ENCODE data around the gene RABGAP1L.

RABGAP1L gene

DNA sequence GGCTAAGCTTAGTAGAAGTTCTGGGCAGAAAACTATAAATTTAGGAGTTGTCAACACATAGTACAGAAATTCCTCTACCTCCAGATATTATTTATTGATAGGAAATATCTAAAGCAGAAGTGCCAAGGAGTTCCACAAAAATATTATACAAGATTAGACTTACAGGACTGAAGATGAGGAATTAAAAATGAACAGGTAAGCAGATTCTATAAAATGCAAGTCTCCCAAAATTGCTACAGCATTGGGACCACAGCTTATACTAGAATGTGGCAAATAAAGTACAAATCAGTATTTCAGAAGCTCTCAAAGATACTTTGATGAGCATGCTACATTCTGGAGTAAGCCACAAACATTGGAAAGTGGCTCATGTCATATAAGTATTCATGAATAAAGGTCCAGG, 790.3 kb downstream of the RABGAP1L start:
- Mint-ChIP-seq H3K27ac (no peak overlapping the region), H3K9me3 (no peaks in the 10 kb centered on the region), H3K4me1 (peaks cover 21 to 59% of the 10 kb centered on the region in 2 donors), H3K27me3 (no peaks in the 10 kb centered on the region), H3K36me3 (peaks cover 4 to 5% of the 10 kb centered on the region in 2 donors), H3K4me3 (no peak overlapping the region)
- DNase-seq (no peak), ATAC-seq (replicated peaks) (no peak)

DNA sequence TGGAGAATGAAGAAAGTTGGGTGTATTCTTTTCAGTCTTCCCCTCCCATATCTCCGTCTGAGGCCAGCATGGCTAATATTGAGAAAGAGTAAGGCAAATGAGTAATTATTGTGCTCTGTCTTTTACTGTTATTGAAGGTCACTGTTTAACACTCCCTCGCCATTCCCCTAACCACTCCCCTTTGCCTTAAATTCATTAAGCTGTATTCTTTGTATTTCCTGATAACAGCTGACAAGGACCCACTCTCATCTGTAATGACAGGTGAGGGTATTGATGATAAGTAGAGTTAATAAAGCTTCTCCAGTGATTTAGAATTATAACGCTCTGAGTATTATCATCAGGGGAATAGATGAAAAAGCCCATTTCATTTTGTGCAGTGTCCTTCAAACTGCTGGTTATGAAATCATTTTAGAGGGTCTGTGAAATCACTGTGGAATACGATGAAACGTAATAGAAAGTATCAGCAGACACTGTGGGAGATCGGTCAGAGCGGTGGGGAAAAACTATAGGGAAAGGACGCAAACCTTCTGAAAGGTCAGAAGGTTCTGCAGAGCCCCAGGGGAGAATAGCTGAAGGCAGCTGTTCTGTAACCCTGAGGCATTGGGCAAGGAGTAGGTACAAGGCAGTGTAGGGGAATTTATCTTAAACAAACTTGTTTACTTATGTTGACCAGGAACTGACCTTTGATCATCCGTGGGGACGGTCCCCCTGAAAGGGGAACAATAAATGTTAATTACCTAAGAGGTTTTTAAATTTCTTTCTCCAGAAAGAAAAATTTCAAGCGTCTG, 794.2 kb downstream of the RABGAP1L start:
- ATAC-seq (replicated peaks) (peak; percentile 86), DNase-seq (peak; percentile 72)
- H3K9me3 Mint-ChIP-seq: no peaks in the 10 kb centered on the region
- peak overlapping the region; percentile 89 for H3K27ac Mint-ChIP-seq
- peak overlapping the region; percentile 56 to 78 for H3K4me3 Mint-ChIP-seq
- peaks cover 29 to 69% of the 10 kb centered on the region in 2 donors for H3K4me1 Mint-ChIP-seq
- H3K36me3 Mint-ChIP-seq: peaks cover 13% of the 10 kb centered on the region in 2 donors
- H3K27me3 Mint-ChIP-seq: no peaks in the 10 kb centered on the region

DNA sequence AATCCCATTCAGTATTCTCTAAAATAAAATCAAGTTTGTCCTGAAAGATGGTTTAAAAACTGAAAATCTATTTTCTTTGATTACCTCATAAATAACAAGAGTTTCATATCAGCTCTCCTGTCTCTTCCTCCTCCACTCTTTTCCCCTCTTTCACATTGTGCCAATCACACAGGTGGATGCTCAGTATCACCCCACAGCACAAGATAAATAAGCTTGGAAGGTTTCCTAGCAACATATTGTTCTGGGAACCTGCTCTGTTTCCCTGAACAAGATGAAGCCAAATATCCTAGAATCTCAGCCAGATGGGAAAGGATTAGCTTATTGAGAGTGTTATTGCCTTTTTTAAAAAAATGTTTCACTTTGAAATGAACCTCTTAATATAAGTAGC, 794.7 kb downstream of the RABGAP1L start:
- DNase-seq: no peak
- ATAC-seq (replicated peaks): peak; percentile 46 to 55
- H3K4me3 Mint-ChIP-seq: peak overlapping the region; percentile 60 to 78
- H3K36me3 Mint-ChIP-seq: peaks cover 14% of the 10 kb centered on the region in 2 donors
- H3K9me3 Mint-ChIP-seq: no peaks in the 10 kb centered on the region
- no peaks in the 10 kb centered on the region for H3K27me3 Mint-ChIP-seq
- peaks cover 29 to 66% of the 10 kb centered on the region in 2 donors for H3K4me1 Mint-ChIP-seq
- peak overlapping the region; percentile 87 for H3K27ac Mint-ChIP-seq

DNA sequence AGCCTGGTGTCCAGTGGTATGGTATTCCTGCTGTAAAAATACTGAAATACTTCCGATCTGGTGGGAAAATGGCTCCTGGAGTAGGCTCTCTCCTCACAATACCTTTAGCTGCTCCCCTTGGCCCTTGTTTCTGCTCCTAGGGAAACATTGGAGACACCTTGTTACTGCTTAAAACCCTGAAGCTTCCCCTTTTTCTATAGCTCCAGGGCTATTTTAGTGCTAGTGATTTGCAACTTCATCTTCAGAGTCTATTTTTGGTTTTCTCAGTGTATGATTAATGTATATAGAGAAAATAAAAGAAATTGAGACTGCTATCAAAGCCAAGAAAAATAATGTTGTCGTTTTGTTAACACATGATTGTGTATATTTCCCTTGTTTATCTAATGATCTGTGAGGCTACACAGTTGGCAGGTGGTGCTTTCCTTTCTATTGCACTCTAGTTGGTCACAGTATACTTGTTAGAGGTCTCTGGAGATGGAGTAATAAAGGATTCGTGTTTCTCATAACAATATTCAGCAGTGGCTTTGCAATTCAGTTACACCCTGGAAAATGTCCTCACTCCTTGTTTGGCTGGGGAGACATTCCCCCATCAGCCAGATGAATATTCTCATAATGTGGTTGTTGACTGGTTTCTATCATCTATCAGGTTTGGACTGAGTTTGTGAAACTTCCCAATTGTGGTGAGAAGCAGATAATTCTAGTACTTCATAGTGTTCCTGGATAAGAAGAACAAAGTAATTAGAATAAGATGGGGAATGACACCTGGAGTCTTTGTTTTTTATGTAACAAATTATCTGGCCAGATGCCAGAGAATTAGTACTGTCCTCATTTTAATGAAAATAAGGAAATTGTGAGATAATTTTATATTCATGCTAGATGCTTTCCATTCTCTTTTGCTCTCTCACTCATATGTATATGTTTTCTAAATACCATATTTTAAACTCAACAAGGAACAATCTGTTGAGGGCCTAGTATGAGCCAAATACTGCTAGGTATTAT, 795.6 kb downstream of the RABGAP1L start:
- Mint-ChIP-seq H3K27ac (peak overlapping the region; percentile 87), H3K9me3 (no peaks in the 10 kb centered on the region), H3K4me1 (peaks cover 26 to 57% of the 10 kb centered on the region in 2 donors), H3K36me3 (peaks cover 14% of the 10 kb centered on the region in 2 donors), H3K27me3 (no peaks in the 10 kb centered on the region), H3K4me3 (peak overlapping the region; percentile 29 to 65)
- DNase-seq: no peak
- no peak for ATAC-seq (replicated peaks)

DNA sequence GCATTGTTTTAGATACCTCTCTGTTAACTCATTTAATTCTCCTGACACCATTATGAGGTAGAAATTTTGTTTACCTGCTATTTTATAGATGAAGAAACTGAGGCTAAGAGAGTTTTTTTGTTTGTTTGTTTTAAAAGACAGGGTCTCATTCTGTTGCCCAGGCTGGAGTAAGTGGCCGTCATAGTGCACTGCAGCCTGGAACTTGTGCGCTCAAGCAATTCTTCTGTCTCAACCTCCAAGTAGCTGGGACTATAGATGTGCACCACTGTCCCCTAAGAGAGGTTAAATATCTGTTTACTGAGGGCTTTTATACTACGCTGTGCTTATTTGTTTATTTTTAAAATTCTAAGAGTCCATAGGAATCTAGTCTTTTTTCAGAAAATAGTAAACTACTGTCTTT, 796.8 kb downstream of the RABGAP1L start:
- DNase-seq (no peak), ATAC-seq (replicated peaks) (no peak)
- Mint-ChIP-seq H3K4me3 (no peak overlapping the region), H3K36me3 (peaks cover 10 to 11% of the 10 kb centered on the region in 2 donors), H3K9me3 (no peaks in the 10 kb centered on the region), H3K27me3 (no peaks in the 10 kb centered on the region), H3K4me1 (peaks cover 21 to 46% of the 10 kb centered on the region in 2 donors), H3K27ac (no peak overlapping the region)

DNA sequence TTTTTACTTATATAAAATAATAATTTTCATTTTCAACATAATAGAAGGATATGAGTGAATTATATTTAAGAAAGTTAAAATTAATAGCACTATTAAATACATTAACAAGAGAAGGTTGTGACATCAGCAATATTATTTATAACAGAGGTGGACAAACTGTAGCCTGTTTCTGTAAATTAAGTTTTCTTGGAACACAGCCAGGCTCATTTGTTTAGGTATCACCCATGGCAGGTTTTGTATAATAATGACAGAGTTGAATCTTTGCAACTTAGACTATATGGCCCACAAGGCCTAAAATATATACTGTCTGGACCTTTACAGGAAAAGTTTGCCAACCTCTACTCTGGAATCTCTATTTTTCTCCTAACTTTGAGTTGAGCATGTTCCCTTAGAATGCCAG, 797.7 kb downstream of the RABGAP1L start:
- H3K27ac Mint-ChIP-seq: no peak overlapping the region
- DNase-seq (no peak), ATAC-seq (replicated peaks) (no peak)
- H3K4me3 Mint-ChIP-seq: no peak overlapping the region
- peaks cover 10% of the 10 kb centered on the region in 2 donors for H3K36me3 Mint-ChIP-seq
- peaks cover 21 to 37% of the 10 kb centered on the region in 2 donors for H3K4me1 Mint-ChIP-seq
- H3K9me3 Mint-ChIP-seq: no peaks in the 10 kb centered on the region
- no peaks in the 10 kb centered on the region for H3K27me3 Mint-ChIP-seq

DNA sequence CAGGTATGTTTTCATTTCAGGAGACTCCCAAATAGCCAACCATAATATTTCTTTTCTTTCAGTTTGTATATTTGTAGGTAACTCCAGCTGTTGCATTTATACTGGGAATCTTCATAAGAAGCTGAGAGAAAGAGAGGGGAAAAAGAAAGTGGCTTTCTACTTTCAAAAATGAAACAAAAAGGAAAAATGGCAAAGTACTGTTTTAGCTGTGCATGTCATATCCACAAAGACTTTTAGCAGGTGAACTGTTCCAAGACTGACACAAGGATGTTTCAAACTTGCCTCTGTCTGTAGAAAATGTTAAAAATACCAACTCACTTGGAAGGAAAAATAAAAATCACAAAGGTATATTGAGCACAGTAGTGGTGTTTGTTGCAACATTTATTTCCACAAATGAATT, 798.5 kb downstream of the RABGAP1L start:
- Mint-ChIP-seq H3K36me3 (peaks cover 10% of the 10 kb centered on the region in 2 donors), H3K27me3 (no peaks in the 10 kb centered on the region), H3K4me3 (no peak overlapping the region), H3K9me3 (no peaks in the 10 kb centered on the region), H3K4me1 (peaks cover 21 to 34% of the 10 kb centered on the region in 2 donors), H3K27ac (no peak overlapping the region)
- DNase-seq (no peak), ATAC-seq (replicated peaks) (no peak)

DNA sequence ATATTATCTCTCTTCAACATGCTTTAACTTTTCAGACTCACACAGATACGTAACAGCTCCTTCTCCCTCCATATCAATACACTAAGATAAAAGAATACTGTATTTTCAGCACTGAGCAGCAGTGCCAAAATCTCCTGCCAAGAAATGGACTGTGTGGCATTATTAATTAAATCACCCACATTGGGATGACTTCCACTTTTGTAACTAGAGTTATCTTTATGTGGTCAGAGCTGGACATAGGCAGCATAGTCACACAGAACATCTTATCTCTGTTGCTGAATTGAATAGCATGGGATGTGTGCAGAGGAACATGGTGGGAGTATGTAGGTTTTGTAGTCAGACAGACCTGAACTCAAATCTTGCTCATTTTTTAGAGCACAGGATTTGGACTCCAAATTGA, 799.1 kb downstream of the RABGAP1L start:
- H3K9me3 Mint-ChIP-seq: no peaks in the 10 kb centered on the region
- ATAC-seq (replicated peaks) (no peak), DNase-seq (no peak)
- peak overlapping the region; percentile 38 for H3K27ac Mint-ChIP-seq
- peaks cover 18 to 34% of the 10 kb centered on the region in 2 donors for H3K4me1 Mint-ChIP-seq
- H3K27me3 Mint-ChIP-seq: no peaks in the 10 kb centered on the region
- no peak overlapping the region for H3K4me3 Mint-ChIP-seq
- peaks cover 10% of the 10 kb centered on the region in 2 donors for H3K36me3 Mint-ChIP-seq

DNA sequence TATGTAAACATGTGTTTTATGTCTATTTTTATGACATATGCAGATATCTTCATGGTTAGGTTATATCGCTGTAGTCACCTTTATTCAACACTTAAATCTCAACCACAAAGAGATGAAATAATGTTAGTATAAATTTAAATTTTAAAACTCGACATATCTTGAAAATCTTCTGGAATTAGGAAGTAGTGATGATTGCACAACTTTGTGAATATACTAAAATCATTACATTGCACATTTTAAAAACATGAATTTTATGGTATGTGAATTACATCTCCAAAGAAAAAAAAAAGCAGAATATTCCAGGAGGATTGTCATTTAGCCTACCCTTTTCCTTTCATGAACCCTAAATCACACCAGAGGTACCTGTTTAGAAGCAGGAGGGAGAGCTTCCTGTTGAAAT, 801.0 kb downstream of the RABGAP1L start:
- Mint-ChIP-seq H3K4me3 (no peak overlapping the region), H3K27ac (no peak overlapping the region), H3K4me1 (peaks cover 19 to 34% of the 10 kb centered on the region in 2 donors), H3K27me3 (no peaks in the 10 kb centered on the region), H3K9me3 (no peaks in the 10 kb centered on the region), H3K36me3 (peaks cover 10 to 14% of the 10 kb centered on the region in 2 donors)
- DNase-seq (no peak), ATAC-seq (replicated peaks) (no peak)

DNA sequence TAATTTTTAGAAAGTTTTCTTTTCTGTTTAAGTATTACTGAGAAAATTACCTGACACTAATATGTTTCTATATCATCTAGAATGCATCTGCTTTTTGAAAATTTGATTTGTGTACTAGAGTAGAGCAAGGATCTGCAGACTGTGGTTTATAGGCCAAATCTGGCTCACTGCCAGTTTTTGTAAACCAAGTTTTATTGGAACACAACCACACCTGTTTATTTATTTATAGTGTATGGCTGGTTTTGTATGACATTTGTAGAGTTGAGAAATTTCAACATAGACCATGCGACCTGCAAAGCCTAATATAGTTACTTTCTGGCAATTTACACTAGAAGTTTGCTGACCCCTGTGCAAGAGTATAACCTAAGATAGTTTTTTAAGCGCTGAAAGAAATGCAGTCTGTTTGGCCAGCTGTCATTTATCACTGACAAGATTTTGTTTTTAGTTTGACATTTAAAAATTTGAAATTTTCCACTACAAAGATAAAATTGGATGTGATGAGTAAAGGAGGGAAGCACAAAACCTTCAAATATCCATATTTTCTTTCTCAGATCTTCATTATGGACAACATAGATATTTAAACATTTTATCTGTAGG, 804.3 kb downstream of the RABGAP1L start:
- Mint-ChIP-seq H3K4me1 (peaks cover 24 to 43% of the 10 kb centered on the region in 2 donors), H3K27me3 (no peaks in the 10 kb centered on the region), H3K4me3 (no peak overlapping the region), H3K36me3 (peaks cover 0 to 4% of the 10 kb centered on the region in 2 donors), H3K27ac (peak overlapping the region; percentile 76), H3K9me3 (no peaks in the 10 kb centered on the region)
- ATAC-seq (replicated peaks) (no peak), DNase-seq (no peak)

DNA sequence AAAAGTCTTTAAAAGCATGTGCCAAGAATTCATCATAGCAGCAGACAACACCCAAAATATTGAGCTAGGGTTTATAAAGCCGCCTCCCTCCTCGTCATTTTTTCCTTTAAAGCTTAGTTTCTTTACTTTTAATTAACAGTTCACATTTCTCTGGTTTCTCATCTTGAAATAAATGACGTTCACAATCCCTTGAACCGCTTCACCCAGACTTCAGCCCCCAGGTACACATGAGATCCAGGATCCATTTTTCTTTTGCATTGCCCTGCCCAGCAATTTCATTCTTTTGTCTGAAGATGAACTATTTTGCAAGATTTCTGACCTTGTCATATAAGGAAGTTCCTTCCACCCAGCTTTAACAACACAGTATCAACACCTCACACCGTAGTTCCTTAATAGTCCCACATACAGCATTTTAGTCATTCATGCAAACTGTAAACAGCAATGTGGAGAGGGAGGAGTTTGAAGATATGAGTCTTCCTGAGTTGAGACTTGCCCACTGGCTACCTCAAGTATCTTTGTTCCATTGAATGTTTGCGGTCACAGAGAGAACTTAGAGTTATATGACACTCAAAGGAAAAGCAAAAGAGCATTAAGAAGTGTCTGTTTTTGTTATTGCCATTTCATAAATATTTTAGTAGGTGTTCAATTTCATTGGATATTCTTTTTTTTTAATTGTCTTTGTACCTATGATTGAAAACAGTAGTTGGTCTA, 805.1 kb downstream of the RABGAP1L start:
- Mint-ChIP-seq H3K9me3 (no peaks in the 10 kb centered on the region), H3K4me3 (peak overlapping the region; percentile 18 to 51), H3K36me3 (peaks cover 2 to 4% of the 10 kb centered on the region in 2 donors), H3K27ac (peak overlapping the region; percentile 76), H3K27me3 (no peaks in the 10 kb centered on the region), H3K4me1 (peaks cover 31 to 51% of the 10 kb centered on the region in 2 donors)
- peak; percentile 82 to 86 for ATAC-seq (replicated peaks)
- no peak for DNase-seq

DNA sequence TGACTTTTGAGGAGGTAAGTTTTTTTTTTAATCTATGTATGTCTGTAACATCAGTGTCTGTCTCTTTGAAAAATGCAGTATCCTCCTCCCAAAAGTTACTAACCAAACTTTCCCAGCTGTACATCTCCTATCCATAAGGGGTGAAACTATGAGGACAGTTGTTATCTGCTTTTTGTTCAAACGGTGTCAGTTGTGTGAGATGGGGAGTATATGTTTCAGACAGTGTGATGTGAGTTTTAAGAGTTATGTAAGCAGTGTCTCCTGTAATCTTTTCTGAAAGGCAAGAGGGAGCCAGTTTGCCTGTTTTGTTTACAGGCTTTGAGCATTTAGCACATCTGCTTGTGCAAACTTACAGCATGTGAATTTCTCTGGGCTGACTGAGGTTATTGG, 805.6 kb downstream of the RABGAP1L start:
- ATAC-seq (replicated peaks): peak; percentile 2 to 10
- no peak for DNase-seq
- peaks cover 2 to 7% of the 10 kb centered on the region in 2 donors for H3K36me3 Mint-ChIP-seq
- peaks cover 34 to 52% of the 10 kb centered on the region in 2 donors for H3K4me1 Mint-ChIP-seq
- H3K27ac Mint-ChIP-seq: peak overlapping the region; percentile 76
- peak overlapping the region; percentile 18 to 51 for H3K4me3 Mint-ChIP-seq
- no peaks in the 10 kb centered on the region for H3K9me3 Mint-ChIP-seq
- H3K27me3 Mint-ChIP-seq: no peaks in the 10 kb centered on the region

DNA sequence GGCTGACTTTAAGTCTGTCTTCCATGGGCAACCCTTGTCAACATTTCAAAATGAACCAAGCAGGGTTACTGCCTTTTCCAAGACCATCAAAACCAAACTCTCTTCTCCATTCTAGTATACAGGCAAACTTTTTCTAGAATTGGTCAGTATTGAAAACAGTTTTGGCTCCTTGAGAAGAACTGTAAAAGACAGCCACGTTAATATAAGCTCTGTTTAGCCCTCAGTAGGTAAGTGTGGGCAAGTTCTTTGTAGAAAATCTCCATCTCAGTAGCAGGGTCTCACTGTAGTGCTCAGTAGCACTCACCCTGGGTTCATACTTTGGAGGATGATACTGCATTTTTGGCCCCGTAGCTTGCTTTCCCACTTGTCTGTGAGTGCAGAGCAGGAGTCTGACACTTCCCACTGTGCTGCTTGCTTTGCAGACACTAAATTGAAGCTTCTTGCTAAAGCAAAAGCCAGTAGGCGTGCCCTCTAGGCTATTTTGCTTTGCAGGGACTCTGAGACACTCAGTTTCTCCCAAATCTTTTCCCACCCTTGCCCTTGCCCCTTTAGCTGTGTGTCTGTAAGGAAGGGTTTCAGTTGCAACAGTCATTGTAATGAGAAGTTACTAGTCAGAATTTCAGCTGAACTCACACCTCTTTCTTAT, 806.2 kb downstream of the RABGAP1L start:
- DNase-seq (no peak), ATAC-seq (replicated peaks) (no peak)
- Mint-ChIP-seq H3K4me3 (peak overlapping the region; percentile 18 to 35), H3K36me3 (peaks cover 2 to 10% of the 10 kb centered on the region in 2 donors), H3K27me3 (no peaks in the 10 kb centered on the region), H3K9me3 (no peaks in the 10 kb centered on the region), H3K4me1 (peaks cover 34 to 52% of the 10 kb centered on the region in 2 donors), H3K27ac (peak overlapping the region; percentile 9)

Measured in stimulated activated naive B cell treated with anti-CD40 and anti-IgM and Interleukin-4, amounts not matched to agents 10 μg/mL and 1 μg/mL and 100 μg/mL, for 72 hours (primary cell).